Nephron (organoid): ENCODE results near the gene TDP1.
"Not testable (repeated sequence)": the region's sequence is repeated elsewhere in the genome, so short reads cannot be mapped to it uniquely, and the experiment has no call there.

Source experiments
- H3K27ac Mint-ChIP-seq, 3 experiments: 2 replicates each; pipeline ENCODE4 v1.8.0; 2020; ENCODE audit warnings: mixed read lengths in 3 of 3, mild to moderate bottlenecking in 2 of 3, moderate library complexity in 1 of 3
- H3K27me3 Mint-ChIP-seq: 2 replicates; pipeline ENCODE4 v1.8.0; 2021; ENCODE audit warnings: low read depth, mild to moderate bottlenecking, moderate library complexity, mixed read lengths
- H3K36me3 Mint-ChIP-seq: 2 replicates; pipeline ENCODE4 v1.8.0; 2020; ENCODE audit warnings: low read depth, mixed read lengths
- H3K4me1 Mint-ChIP-seq: 2 replicates; pipeline ENCODE4 v1.8.0; 2020; ENCODE audit warnings: mixed read lengths
- H3K4me3 Mint-ChIP-seq, 3 experiments: 2 replicates each; pipeline ENCODE4 v1.8.0; 2020; ENCODE audit warnings: mild to moderate bottlenecking in 3 of 3, mixed read lengths in 3 of 3, moderate library complexity in 2 of 3
- H3K9me3 Mint-ChIP-seq: 2 replicates; pipeline ENCODE4 v1.8.0; 2020; ENCODE audit warnings: mixed read lengths
- CTCF ChIP-seq, 3 experiments: fragments of 200-600 bp; sonication (generic); IDR thresholded peaks; one replicate each; pipeline ENCODE4 v1.5.0; 2021; ENCODE audit warnings: antibody characterized with exemption in 3 of 3; ENCODE audit not compliant: unreplicated experiment in 3 of 3

TDP1 gene

GRCh38 chr14:90072350-90072749 lies 116.6 kb downstream of the TDP1 start:
- peaks cover 64% of the 10 kb centered on the region for H3K27me3 Mint-ChIP-seq
- no peak overlapping the region for H3K4me3 Mint-ChIP-seq
- no peak overlapping the region for H3K27ac Mint-ChIP-seq
- no peaks in the 10 kb centered on the region for H3K4me1 Mint-ChIP-seq
- H3K36me3 Mint-ChIP-seq = no peaks in the 10 kb centered on the region
- no peak for TF ChIP-seq CTCF (IDR thresholded peaks at IDR 0.05; ENCODE audit: unreplicated experiment in 3 of 3)
- no peaks in the 10 kb centered on the region for H3K9me3 Mint-ChIP-seq

GRCh38 chr14:90079576-90079975 lies 123.8 kb downstream of the TDP1 start:
- H3K27ac Mint-ChIP-seq = no peak overlapping the region
- H3K36me3 Mint-ChIP-seq = no peaks in the 10 kb centered on the region
- TF ChIP-seq CTCF (IDR thresholded peaks at IDR 0.05; ENCODE audit: unreplicated experiment in 3 of 3) = no peak
- H3K27me3 Mint-ChIP-seq = peaks cover 45% of the 10 kb centered on the region
- H3K4me3 Mint-ChIP-seq = no peak overlapping the region
- no peaks in the 10 kb centered on the region for H3K4me1 Mint-ChIP-seq
- peaks cover 2% of the 10 kb centered on the region for H3K9me3 Mint-ChIP-seq

GRCh38 chr14:90087433-90087832 lies 131.7 kb downstream of the TDP1 start:
- peaks cover 16% of the 10 kb centered on the region for H3K27me3 Mint-ChIP-seq
- H3K4me1 Mint-ChIP-seq = peaks cover 6% of the 10 kb centered on the region
- peaks cover 13% of the 10 kb centered on the region for H3K9me3 Mint-ChIP-seq

GRCh38 chr14:90088176-90088575 lies 132.4 kb downstream of the TDP1 start:
- no peaks in the 10 kb centered on the region for H3K36me3 Mint-ChIP-seq
- peaks cover 6% of the 10 kb centered on the region for H3K4me1 Mint-ChIP-seq
- no peak overlapping the region for H3K27ac Mint-ChIP-seq
- peaks cover 21% of the 10 kb centered on the region for H3K27me3 Mint-ChIP-seq
- H3K9me3 Mint-ChIP-seq = peaks cover 11% of the 10 kb centered on the region
- TF ChIP-seq CTCF (IDR thresholded peaks at IDR 0.05; ENCODE audit: unreplicated experiment in 3 of 3) = no peak
- H3K4me3 Mint-ChIP-seq = no peak overlapping the region

More at GRCh38 chr14:90087433-90087832, 131.7 kb downstream of the TDP1 start:
- Mint-ChIP-seq H3K36me3 (no peaks in the 10 kb centered on the region), H3K27ac (no peak overlapping the region), H3K4me3 (no peak overlapping the region)
- TF ChIP-seq CTCF (IDR thresholded peaks at IDR 0.05; ENCODE audit: unreplicated experiment in 3 of 3) = no peak

- not testable (repeated sequence) for H3K27ac Mint-ChIP-seq, H3K36me3 Mint-ChIP-seq, H3K4me1 Mint-ChIP-seq, H3K4me3 Mint-ChIP-seq
- H3K9me3 Mint-ChIP-seq = peaks cover 11% of the 10 kb centered on the region
- peaks cover 19% of the 10 kb centered on the region for H3K27me3 Mint-ChIP-seq
Measured at GRCh38 chr14:90089486-90089885, 133.8 kb downstream of the TDP1 start.

- Mint-ChIP-seq H3K36me3 (no peaks in the 10 kb centered on the region), H3K4me3 (no peak overlapping the region), H3K27ac (peak overlapping the region in 2 of 3 experiments; percentile 6 to 39), H3K4me1 (peaks cover 6% of the 10 kb centered on the region), H3K27me3 (peaks cover 30% of the 10 kb centered on the region), H3K9me3 (peaks cover 11% of the 10 kb centered on the region)
- TF ChIP-seq CTCF (IDR thresholded peaks at IDR 0.05; ENCODE audit: unreplicated experiment in 3 of 3) = no peak
Measured at GRCh38 chr14:90091393-90091792, 135.7 kb downstream of the TDP1 start.
